Measurements from ENCODE around the gene RAD21L1. TPM values are rescaled to one million over a fixed set of nuclear protein-coding genes. Genes with fewer than 3 reads are reported as not detected.

Gene RAD21L1
- polyA plus RNA-seq, 1 experiment, result 0.04 TPM

DNA sequence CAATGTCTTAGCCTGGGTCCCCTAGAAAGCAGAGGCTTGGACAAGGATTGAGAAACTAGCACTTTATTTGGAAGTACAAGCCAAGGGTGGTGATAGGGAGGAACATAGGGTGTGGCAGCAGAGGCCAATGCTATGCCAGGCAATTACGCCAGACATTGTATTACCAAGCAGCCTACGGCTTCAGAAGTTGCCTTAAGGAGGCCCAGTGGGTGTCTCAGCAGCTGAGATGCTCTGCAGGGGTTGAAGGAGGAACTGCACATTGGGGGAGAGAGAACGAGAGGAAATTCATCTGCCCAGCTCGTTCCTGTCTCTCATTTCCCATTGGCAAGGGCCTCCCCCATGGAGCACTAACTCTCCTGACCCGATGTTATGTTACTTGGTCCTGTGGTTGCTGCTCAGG, 21.7 kb upstream of the RAD21L1 start:
- ChIA-PET POLR2A (no interaction called here), CTCF (interaction anchor here (0.5 to 1.4 kb wide), 2 partner anchors 9 to 300 kb away, joined by 3 to 5 read pairs; no protein-coding TSS in a partner anchor)
- TF ChIP-seq CTCF (IDR thresholded peaks at IDR 0.05; ENCODE audit: low read depth, low read length), result no peak
- H3K27me3 ChIP-seq (ENCODE audit: control insufficient read depth, insufficient read depth, low read length), result peaks cover 47% of the 10 kb centered on the region
- H3K9me3 ChIP-seq (ENCODE audit: control insufficient read depth, insufficient read depth, low read length), result no peaks in the 10 kb centered on the region
- no peak overlapping the region for H3K4me3 ChIP-seq (ENCODE audit: low read depth, low read length)
- DNase-seq (ENCODE audit: low read depth, low spot score), result no peak
- H3K27ac ChIP-seq (ENCODE audit: low read depth, low read length), result no peak overlapping the region

DNA sequence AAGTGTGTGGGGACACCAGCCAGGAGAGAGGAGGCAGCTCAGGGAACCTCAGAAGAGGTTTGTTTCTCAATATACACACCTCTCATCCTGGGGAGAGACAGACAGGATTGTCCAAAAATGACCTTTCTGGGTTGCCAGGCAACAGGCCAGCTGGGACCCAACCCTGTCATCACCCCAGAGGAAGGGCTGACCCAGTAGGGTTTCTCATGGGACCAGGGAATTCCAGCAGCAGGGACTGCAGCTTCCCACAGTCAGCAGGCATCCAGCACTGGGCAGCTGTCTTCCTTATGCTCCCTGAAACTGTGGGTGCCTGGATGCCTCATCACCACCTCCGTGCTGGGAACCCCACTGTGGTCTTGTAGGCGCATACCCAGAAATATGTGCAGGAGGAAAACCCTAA, 21.3 kb upstream of the RAD21L1 start:
- Histone ChIP-seq H3K4me3 (ENCODE audit: low read depth, low read length) (no peak overlapping the region), H3K27ac (ENCODE audit: low read depth, low read length) (no peak overlapping the region), H3K9me3 (ENCODE audit: control insufficient read depth, insufficient read depth, low read length) (no peaks in the 10 kb centered on the region), H3K27me3 (ENCODE audit: control insufficient read depth, insufficient read depth, low read length) (peaks cover 51% of the 10 kb centered on the region)
- CTCF ChIA-PET, result interaction anchor here (1.4 kb wide), 1 partner anchor 8 kb away, joined by 5 read pairs; no protein-coding TSS in a partner anchor
- no peak for TF ChIP-seq CTCF (IDR thresholded peaks at IDR 0.05; ENCODE audit: low read depth, low read length)
- POLR2A ChIA-PET, result no interaction called here
- no peak for DNase-seq (ENCODE audit: low read depth, low spot score)

GRCh38 chr20:1205802-1206201, 20.0 kb upstream of the RAD21L1 start:
- Histone ChIP-seq H3K9me3 (ENCODE audit: control insufficient read depth, insufficient read depth, low read length) (no peaks in the 10 kb centered on the region), H3K27me3 (ENCODE audit: control insufficient read depth, insufficient read depth, low read length) (peaks cover 54% of the 10 kb centered on the region), H3K4me3 (ENCODE audit: low read depth, low read length) (no peak overlapping the region), H3K27ac (ENCODE audit: low read depth, low read length) (no peak overlapping the region)
- CTCF ChIA-PET, result interaction anchor here (0.6 to 1.2 kb wide), 3 partner anchors 16 to 334 kb away, joined by 3 read pairs; no protein-coding TSS in a partner anchor
- TF ChIP-seq CTCF (IDR thresholded peaks at IDR 0.05; ENCODE audit: low read depth, low read length), result no peak
- DNase-seq (ENCODE audit: low read depth, low spot score), result no peak
- POLR2A ChIA-PET, result interaction anchor here (0.5 kb wide), 1 partner anchor 376 kb away, joined by 6 read pairs; no protein-coding TSS in a partner anchor

- H3K27ac ChIP-seq (ENCODE audit: low read depth, low read length), result no peak overlapping the region
- ChIA-PET POLR2A (interaction anchor here (0.5 kb wide), 1 partner anchor 377 kb away, joined by 6 read pairs; no protein-coding TSS in a partner anchor), CTCF (interaction anchor here (0.5 to 0.6 kb wide), 3 partner anchors 17 to 333 kb away, joined by 3 read pairs; no protein-coding TSS in a partner anchor)
- no peaks in the 10 kb centered on the region for H3K9me3 ChIP-seq (ENCODE audit: control insufficient read depth, insufficient read depth, low read length)
- no peak overlapping the region for H3K4me3 ChIP-seq (ENCODE audit: low read depth, low read length)
- no peak for DNase-seq (ENCODE audit: low read depth, low spot score)
- TF ChIP-seq CTCF (IDR thresholded peaks at IDR 0.05; ENCODE audit: low read depth, low read length), result no peak
- H3K27me3 ChIP-seq (ENCODE audit: control insufficient read depth, insufficient read depth, low read length), result peaks cover 49% of the 10 kb centered on the region
Measured at GRCh38 chr20:1206366-1207148, 19.3 kb upstream of the RAD21L1 start.

DNA sequence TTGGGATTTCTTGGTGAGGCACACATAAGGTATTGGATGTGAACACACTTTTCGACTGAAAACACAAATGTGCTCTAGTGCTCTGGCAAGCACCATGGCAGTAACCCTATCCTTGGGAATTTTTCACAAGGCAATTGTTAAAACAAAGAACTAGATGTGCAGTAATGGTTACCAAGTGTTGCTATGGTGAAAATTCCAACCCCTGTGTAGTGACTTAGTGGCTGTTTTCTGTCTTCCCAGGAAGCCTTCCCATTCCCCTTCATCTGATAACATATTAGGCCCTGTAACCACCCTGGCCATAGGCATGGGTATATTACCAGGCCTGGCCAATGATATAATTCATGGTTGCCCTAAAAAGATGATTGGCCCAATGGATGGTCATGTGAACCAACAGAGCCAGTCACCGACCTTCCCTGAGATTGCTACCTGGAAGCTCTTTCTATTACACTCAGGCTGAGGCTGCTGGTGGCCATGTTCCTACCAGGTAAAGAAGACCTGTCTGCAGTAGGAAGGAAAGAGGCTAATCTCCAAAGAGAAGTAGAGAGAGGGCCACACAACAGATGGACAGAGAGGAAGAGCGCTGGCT, 18.5 kb upstream of the RAD21L1 start:
- Histone ChIP-seq H3K27ac (ENCODE audit: low read depth, low read length) (no peak overlapping the region), H3K4me3 (ENCODE audit: low read depth, low read length) (no peak overlapping the region), H3K9me3 (ENCODE audit: control insufficient read depth, insufficient read depth, low read length) (no peaks in the 10 kb centered on the region), H3K27me3 (ENCODE audit: control insufficient read depth, insufficient read depth, low read length) (peaks cover 50% of the 10 kb centered on the region)
- no peak for TF ChIP-seq CTCF (IDR thresholded peaks at IDR 0.05; ENCODE audit: low read depth, low read length)
- ChIA-PET POLR2A (no interaction called here), CTCF (no interaction called here)
- DNase-seq (ENCODE audit: low read depth, low spot score), result no peak
